Measurements from ENCODE around the gene MYL5. TPM values are rescaled to one million over a fixed set of nuclear protein-coding genes. Genes with fewer than 3 reads are reported as not detected.

The MYL5 gene
- total RNA-seq, 1 donor from 2014 or later = 17.5 TPM

DNA sequence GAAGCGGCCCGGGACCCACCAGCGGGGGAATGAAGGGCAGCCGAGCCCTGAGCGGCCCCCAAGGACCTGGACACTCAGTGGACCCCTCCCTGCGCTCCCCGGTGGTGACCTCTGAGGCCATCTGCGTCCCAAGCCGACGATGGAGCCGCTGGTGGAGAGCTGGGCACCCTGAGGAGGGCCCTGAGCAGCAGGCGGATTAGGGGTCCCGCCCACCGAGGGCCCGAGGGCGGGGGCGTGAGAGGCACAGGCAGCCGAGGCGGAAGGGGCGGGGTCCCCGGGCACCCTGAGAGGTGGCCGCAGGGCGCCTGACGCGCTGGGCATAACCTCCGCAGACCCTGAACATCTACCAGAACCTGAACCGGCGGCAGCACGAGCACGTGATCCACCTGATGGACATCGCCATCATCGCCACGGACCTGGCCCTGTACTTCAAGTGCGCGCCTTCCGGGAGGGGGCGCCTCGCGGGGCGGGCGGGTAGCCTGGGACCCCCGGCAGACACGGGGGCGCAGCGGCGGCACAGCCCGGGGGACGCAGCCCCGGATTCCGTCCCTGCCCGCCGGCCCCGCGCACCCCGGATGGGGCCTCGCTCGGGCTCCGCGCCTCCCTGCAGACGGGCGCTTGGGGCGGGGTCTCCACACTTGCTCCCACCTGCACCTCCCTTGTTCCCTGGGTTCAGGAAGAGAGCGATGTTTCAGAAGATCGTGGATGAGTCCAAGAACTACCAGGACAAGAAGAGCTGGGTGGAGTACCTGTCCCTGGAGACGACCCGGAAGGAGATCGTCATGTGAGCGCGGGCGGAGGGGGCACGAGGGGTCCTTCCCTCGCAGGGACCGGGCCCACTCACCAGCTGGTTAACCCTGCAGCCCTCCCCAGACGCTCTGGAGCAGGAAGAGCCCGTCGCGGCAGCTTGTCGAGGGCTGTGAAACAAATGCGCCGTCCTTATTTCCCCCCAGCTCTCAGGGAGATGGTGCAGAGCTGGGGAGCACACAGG lies 10.6 kb upstream of the MYL5 start:
- DNase-seq (ENCODE audit: low read depth) = no peak
- no peaks in the 10 kb centered on the region for H4K20me1 ChIP-seq (ENCODE audit: insufficient read depth, low read length)
- FAIRE-seq = no peak
- Mint-ChIP-seq H3K4me3 (ENCODE audit: unreplicated experiment) (peak overlapping the region; percentile 70), H3K27me3 (ENCODE audit: low read depth, unreplicated experiment) (peaks cover 2% of the 10 kb centered on the region), H3K27ac (ENCODE audit: unreplicated experiment) (no peak overlapping the region), H3K4me1 (ENCODE audit: low read depth, unreplicated experiment) (peaks cover 2% of the 10 kb centered on the region), H3K36me3 (ENCODE audit: low read depth, unreplicated experiment) (no peaks in the 10 kb centered on the region), H3K9me3 (ENCODE audit: unreplicated experiment) (peaks cover 2% of the 10 kb centered on the region)
- H3K27me3 ChIP-seq (ENCODE audit: insufficient read depth, low read length) = no peaks in the 10 kb centered on the region
- H3K27ac ChIP-seq (ENCODE audit: low read depth, low read length) = no peak overlapping the region
- TF ChIP-seq, protein P1, sequence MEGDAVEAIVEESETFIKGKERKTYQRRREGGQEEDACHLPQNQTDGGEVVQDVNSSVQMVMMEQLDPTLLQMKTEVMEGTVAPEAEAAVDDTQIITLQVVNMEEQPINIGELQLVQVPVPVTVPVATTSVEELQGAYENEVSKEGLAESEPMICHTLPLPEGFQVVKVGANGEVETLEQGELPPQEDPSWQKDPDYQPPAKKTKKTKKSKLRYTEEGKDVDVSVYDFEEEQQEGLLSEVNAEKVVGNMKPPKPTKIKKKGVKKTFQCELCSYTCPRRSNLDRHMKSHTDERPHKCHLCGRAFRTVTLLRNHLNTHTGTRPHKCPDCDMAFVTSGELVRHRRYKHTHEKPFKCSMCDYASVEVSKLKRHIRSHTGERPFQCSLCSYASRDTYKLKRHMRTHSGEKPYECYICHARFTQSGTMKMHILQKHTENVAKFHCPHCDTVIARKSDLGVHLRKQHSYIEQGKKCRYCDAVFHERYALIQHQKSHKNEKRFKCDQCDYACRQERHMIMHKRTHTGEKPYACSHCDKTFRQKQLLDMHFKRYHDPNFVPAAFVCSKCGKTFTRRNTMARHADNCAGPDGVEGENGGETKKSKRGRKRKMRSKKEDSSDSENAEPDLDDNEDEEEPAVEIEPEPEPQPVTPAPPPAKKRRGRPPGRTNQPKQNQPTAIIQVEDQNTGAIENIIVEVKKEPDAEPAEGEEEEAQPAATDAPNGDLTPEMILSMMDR (IDR thresholded peaks at IDR 0.05; ENCODE audit: insufficient read depth, low read depth, low read length) = no peak
- peak; percentile 28 for TF ChIP-seq EZH2 (IDR thresholded peaks at IDR 0.05; ENCODE audit: insufficient read depth, low read length)
- peaks cover 11% of the 10 kb centered on the region for H3K9me3 ChIP-seq (ENCODE audit: insufficient read depth, low read depth, low read length)
- peak overlapping the region; percentile 75 for H3K4me2 ChIP-seq (ENCODE audit: low read length)
- H3K36me3 ChIP-seq (ENCODE audit: insufficient read depth, low read length) = no peaks in the 10 kb centered on the region
- peak overlapping the region; percentile 73 for H2AFZ ChIP-seq (ENCODE audit: low read depth, low read length)
- peak overlapping the region; percentile 52 for H3K9ac ChIP-seq (ENCODE audit: low read length)
- H3K4me3 ChIP-seq (ENCODE audit: insufficient read depth, low read depth, low read length) = peak overlapping the region; percentile 39
- no peaks in the 10 kb centered on the region for H3K4me1 ChIP-seq (ENCODE audit: insufficient read depth, low read length)
- H3K79me2 ChIP-seq (ENCODE audit: insufficient read depth, low read length) = no peaks in the 10 kb centered on the region

GRCh38 chr4:664713-665231 lies 9.6 kb upstream of the MYL5 start:
- no peaks in the 10 kb centered on the region for H3K4me1 ChIP-seq (ENCODE audit: insufficient read depth, low read length)
- no peaks in the 10 kb centered on the region for H3K27me3 ChIP-seq (ENCODE audit: insufficient read depth, low read length)
- no peaks in the 10 kb centered on the region for H3K27me3 Mint-ChIP-seq (ENCODE audit: low read depth, unreplicated experiment)
- no peaks in the 10 kb centered on the region for H3K36me3 Mint-ChIP-seq (ENCODE audit: low read depth, unreplicated experiment)
- no peak overlapping the region for H3K4me3 ChIP-seq (ENCODE audit: insufficient read depth, low read depth, low read length)
- H3K9ac ChIP-seq (ENCODE audit: low read length) = no peak overlapping the region
- H3K4me1 Mint-ChIP-seq (ENCODE audit: low read depth, unreplicated experiment) = peaks cover 2% of the 10 kb centered on the region
- H4K20me1 ChIP-seq (ENCODE audit: insufficient read depth, low read length) = no peaks in the 10 kb centered on the region
- peaks cover 2% of the 10 kb centered on the region for H3K9me3 Mint-ChIP-seq (ENCODE audit: unreplicated experiment)
- DNase-seq (ENCODE audit: low read depth) = no peak
- peaks cover under 1% of the 10 kb centered on the region for H3K9me3 ChIP-seq (ENCODE audit: insufficient read depth, low read depth, low read length)
- no peak overlapping the region for H3K27ac ChIP-seq (ENCODE audit: low read depth, low read length)
- no peak for FAIRE-seq
- TF ChIP-seq, protein P1 (IDR thresholded peaks at IDR 0.05; ENCODE audit: insufficient read depth, low read depth, low read length) = no peak
- no peak for TF ChIP-seq EZH2 (IDR thresholded peaks at IDR 0.05; ENCODE audit: insufficient read depth, low read length)
- H3K4me3 Mint-ChIP-seq (ENCODE audit: unreplicated experiment) = peak overlapping the region; percentile 70
- no peak overlapping the region for H3K27ac Mint-ChIP-seq (ENCODE audit: unreplicated experiment)
- H3K36me3 ChIP-seq (ENCODE audit: insufficient read depth, low read length) = no peaks in the 10 kb centered on the region
- H3K4me2 ChIP-seq (ENCODE audit: low read length) = no peak overlapping the region
- H3K79me2 ChIP-seq (ENCODE audit: insufficient read depth, low read length) = no peaks in the 10 kb centered on the region
- no peak overlapping the region for H2AFZ ChIP-seq (ENCODE audit: low read depth, low read length)
